Frontal cortex (tissue), 4 donors: Measurements from ENCODE around the gene CUX1. TPM values are rescaled to one million over a fixed set of nuclear protein-coding genes. Genes with fewer than 3 reads are reported as not detected.
A peak's percentile ranks its signal among the peaks of the same experiment; 100 is the strongest.

Experiments
- DNase-seq, 2 donors: peaks; one replicate each; pipeline ENCODE4 v3.0.0; 2012; ENCODE audit warnings: low spot score in 2 of 2
- FAIRE-seq: peaks from 2 replicates; lab custom pipeline; 2012; peaks lifted over from hg19 to GRCh38; lab: Jason Lieb, UNC
- total RNA-seq: library from RNA; depleted of rRNA; stranded (reverse); fragments of >200 nt; gene quantifications from one replicate; pipeline ENCODE4 v1.2.3, GENCODE V29; 2014
- donor health status: control.
- donor health status: control.
- donor health status: control.

CUX1 gene
- total RNA-seq, 1 donor from 2014 or later, result 23.6 TPM

DNA sequence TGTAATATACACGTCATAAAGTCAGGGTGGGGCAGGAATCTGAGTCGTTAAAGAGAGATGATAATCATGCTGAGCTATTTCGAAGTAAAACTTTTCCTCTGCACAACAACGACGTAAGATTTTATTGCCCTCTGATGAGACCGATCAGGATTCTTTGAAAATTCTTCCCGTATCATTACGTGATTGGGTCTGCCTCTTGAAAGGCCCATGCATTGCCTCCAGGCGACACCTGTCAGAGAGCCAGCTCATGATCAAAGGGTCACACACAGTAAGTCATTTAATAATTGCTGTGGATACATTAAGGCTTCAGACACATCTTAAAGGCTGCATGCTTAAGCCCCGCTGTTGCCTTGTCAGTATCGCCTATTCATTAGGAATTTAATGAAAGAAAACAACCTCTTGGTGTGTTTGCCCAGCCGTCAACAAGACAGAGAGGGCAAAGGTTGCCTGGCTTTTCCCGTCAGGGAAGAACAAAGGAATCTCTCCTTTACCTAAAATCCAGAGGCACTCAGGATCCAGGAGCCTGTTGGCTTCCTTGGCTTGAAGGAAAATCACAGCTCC is 280.3 kb downstream of the CUX1 start:
- FAIRE-seq (no peak), DNase-seq (no peak)

DNA sequence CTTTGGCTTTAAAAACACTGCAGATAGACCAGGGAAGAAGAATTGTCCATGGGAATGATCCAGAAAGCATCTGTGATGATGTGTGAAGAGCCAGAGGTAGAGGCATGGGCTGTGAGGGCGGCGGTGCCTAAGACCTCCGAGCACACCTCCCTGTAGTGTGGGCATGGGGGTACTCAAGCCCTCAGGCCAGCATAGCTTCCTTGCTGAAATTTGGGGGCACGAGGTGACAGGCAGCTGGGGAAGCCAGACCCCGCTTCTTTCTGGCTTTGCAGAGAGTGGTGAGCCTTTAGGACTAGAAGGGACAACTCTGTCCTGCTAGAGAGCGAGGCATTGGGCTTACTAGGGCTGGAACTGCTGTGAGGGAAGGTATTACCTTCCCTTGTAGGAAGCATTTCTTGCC is 281.6 kb downstream of the CUX1 start:
- FAIRE-seq (no peak), DNase-seq (no peak)

- FAIRE-seq (no peak), DNase-seq (no peak)
These were observed 282.0 kb downstream of the CUX1 start for GRCh38 chr7:102099474-102099873.

- FAIRE-seq (no peak), DNase-seq (no peak)
These were observed 283.7 kb downstream of the CUX1 start for GRCh38 chr7:102101111-102101551.

DNA sequence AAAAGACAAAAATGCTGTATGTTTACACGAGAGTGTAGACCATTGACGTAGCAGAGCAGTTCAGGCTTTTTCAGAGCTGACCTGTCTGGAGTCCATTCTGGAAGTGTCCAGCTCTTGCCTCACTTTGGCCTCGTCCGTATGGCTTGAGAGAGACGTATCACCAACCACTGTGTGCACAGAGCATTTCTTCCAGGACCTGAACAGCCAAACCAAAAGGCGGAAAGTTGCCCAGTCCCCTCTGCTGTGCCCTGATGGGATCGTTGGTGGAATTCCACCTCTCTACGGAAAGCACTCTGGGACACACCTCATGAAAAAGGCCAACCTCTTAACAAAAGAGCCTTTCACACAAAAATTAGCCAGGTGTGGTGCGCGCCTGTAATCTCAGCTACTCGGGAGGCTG is 284.5 kb downstream of the CUX1 start:
- DNase-seq, result no peak
- FAIRE-seq, result no peak

DNA sequence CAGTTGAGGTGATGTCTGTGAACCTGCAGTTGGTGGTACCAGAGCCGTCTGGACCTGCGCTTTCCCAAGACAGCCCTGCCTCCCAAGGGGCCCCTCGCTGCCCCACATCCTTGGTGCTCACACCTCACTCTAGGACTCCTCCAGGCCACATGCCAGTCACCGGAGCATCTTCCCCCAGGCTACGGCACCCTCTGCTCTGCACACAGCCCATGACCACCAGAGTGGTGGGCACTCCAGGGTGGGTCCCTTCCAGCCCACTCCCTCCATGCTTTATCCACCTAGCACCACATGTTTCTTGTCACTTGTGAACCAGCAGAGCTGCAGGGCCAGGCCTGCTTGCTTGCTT is 285.6 kb downstream of the CUX1 start:
- DNase-seq (no peak), FAIRE-seq (no peak)

DNA sequence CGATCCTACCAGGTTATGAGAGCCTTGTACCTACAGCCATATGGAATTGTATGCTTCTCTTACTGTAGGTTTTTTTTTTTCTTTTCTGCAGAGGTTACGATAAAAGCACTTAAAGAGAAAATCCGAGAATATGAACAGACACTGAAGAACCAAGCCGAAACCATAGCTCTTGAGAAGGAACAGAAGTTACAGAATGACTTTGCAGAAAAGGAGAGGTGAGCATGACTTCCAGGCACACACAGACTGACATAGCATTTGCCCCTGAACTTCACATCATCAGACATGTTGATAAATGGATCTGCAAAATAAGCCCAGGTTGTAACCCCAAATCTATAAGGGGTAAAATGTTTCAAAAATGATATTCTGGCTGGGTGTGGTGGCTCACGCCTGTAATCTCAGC is 286.8 kb downstream of the CUX1 start:
- DNase-seq, result no peak
- FAIRE-seq, result no peak

- FAIRE-seq, result no peak
- no peak for DNase-seq
These were observed 289.2 kb downstream of the CUX1 start for GRCh38 chr7:102106625-102107024.

GRCh38 chr7:102107474-102108104 is 290.2 kb downstream of the CUX1 start:
- FAIRE-seq (no peak), DNase-seq (no peak)

DNA sequence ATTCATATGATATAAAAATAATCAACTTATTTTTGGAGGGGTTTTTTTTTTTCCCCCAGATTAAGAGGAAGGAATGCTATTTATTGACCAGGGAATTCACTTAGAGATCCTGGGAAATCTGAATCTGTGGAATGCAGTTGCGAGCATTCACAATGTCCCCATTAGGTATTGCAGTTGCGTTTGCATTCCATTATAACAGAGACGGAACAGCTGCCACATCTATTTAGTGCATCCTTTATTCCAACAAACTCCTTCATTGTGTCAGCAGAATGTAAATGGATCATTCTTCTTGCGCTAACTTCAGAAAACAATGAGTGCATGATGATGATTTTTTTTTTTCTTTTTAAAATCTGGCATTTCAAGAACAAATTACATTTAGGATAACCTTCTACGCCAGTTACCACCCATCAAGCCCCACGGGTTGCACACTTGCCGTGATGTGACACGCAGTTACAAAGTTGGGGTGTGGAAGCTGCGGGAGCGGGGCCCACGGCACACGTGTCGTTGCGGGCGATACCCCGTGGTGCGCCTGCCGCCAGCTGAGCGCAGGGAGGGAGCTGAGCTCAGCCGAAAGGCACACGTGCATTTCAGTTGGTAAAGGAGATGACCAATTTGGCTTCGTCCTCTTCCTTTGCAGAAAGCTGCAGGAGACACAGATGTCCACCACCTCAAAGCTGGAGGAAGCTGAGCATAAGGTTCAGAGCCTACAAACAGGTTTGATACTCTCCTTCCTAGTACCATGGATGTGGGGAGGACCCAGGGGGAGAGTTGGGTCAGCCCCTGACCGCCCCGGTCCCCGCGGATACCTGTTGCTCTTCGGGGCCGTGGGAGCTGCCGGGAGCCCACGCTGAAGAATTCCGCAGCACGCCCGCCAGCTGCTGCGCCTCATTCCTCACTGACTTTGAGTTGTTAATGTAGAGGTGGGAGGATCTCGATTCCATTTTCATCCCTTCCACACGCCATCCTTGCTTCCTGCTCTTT is 293.9 kb downstream of the CUX1 start:
- FAIRE-seq (no peak), DNase-seq (peak; percentile 45 to 54)

DNA sequence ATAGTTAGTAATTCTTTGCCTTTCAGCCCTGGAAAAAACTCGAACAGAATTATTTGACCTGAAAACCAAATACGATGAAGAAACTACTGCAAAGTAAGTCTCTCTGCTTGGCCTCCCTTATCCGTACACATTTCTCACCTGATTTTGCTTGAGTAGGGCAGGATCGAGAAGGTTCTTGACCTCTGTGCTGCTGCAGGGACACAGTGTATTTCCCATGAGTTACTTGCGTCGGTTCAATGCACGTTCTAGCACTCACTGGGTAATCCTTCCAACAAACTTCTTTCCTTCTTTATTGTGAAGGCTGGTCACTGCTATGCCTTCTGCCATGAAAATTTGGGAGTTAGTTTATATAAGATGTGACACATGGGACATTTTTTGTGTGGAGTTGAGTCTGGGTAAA is 297.8 kb downstream of the CUX1 start:
- FAIRE-seq, result no peak
- no peak for DNase-seq

DNA sequence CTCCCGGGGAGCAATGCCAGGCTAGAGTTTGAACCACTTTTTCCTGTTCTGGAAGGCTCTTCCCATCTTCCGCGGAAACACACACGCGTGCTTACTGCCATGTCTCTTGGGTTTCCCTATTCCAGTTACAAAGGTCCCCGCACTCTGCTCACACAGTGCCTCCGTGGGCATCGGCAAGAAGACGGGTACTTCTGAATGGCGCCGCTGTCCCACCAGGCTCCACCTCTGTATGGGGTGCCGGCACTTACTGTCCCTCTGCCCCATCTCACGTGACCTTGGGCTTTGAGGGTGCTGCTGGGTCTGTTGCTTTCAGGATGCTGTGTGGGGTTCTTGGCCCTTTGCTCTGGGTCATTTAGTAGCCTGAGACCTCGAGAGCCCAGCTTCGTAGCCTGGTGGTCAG is 298.5 kb downstream of the CUX1 start:
- FAIRE-seq, result no peak
- no peak for DNase-seq

- no peak for DNase-seq
- no peak for FAIRE-seq
These were observed 300.3 kb downstream of the CUX1 start for GRCh38 chr7:102117743-102118142.

GRCh38 chr7:102119213-102119651 is 301.8 kb downstream of the CUX1 start:
- FAIRE-seq, result no peak
- peak in 1 of 2 donors; percentile 40 for DNase-seq

- no peak for FAIRE-seq
- DNase-seq, result no peak
These were observed 302.5 kb downstream of the CUX1 start for GRCh38 chr7:102119925-102120324.

GRCh38 chr7:102120666-102121195 is 303.3 kb downstream of the CUX1 start:
- FAIRE-seq, result no peak
- no peak for DNase-seq

DNA sequence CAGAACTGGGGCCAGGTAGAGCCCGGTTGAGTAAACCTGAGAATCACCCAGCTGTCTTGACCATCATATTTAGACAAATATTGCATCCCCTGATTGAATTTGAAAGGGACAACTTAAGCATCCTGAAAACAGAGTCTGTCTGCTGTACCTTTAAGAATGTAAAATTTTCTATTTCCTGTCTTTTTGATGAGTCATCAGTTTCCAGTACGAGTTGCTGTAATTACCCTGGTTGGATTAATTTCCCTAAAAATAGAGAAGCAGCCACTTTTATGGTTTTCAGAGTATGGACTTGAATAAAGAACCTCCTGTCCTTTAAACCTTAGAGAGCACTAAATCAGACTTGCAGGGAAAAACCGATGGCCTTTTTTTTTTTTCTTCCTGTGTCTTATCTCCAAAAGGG is 304.6 kb downstream of the CUX1 start:
- DNase-seq (no peak), FAIRE-seq (no peak)

GRCh38 chr7:102125127-102125596 is 307.7 kb downstream of the CUX1 start:
- FAIRE-seq (no peak), DNase-seq (no peak)

- DNase-seq, result no peak
- no peak for FAIRE-seq
These were observed 310.9 kb downstream of the CUX1 start for GRCh38 chr7:102128303-102128702.

GRCh38 chr7:102129636-102130370 is 312.4 kb downstream of the CUX1 start:
- DNase-seq (no peak), FAIRE-seq (no peak)
